GM12874 (cell line): Measurements from ENCODE around the gene EXOSC1.

Experiments
- CTCF ChIP-seq: IDR thresholded peaks from 2 replicates; pipeline ENCODE4 v1.5.1; 2011; ENCODE audit warnings: low read depth, mild to moderate bottlenecking, control low read depth, low read length, moderate library complexity; ENCODE audit not compliant: insufficient read depth

EXOSC1 gene

DNA sequence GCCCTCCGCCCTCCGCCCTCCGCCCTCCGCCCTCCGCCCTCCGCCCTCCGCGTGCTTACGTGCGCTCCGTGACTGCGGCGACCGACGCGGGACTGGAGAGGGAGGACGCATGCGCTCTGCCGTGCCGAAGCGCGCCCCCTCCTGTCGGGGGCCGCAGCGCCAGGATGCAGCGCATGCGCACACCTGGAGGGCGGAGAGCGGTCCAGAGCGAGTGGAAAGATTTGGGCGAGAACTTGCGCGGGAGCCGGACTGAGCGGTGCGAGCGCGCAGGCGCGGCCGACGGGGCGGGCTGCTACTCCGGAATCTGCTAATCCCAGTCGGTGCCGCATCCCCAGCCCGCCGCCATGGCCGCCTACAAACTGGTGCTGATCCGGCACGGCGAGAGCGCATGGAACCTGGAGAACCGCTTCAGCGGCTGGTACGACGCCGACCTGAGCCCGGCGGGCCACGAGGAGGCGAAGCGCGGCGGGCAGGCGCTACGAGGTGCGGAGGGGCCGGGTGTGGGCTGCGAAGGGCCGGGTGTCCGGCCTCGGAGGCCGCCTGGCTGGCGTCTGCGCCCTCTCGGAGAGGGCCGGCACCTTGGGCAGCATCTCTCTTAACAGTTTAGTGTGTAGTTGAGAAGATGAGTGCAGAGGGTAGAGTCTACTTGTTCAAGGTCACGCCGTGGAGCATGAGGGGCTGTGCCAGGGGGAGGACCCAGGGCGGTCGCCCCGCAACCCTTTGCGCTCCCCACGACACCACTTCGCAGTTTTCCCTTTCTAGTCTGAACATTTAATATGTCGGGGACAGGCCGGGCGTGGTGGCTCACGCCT lies 19.6 kb downstream of the EXOSC1 start, which contains the start of gene PGAM1:
TSS of gene PGAM1 (plus strand) at position 228 of the 812 bp plus-strand sequence. CDS start at position 345, 117 bp downstream.
- peak; percentile 92 for TF ChIP-seq CTCF

DNA sequence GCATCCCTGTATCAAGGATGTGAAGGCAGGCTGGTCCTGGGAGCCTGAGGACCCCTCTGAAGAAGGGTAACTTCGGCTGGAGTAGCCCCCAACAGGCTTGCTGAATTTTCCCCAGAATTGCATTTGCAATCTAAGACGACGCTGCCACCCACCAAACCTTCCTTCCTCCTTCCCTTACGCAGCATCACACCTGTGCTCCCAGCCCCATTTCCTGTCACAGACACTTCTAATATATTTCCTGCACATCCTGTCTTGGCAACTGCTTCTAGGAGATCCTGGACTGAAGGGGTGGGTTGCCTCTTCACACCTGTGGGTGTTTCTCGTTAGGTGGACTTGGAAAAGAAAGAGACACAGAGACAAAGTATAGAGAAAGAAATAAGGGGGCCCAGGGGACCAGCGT lies 29.2 kb downstream of the EXOSC1 start:
- TF ChIP-seq CTCF: no peak

DNA sequence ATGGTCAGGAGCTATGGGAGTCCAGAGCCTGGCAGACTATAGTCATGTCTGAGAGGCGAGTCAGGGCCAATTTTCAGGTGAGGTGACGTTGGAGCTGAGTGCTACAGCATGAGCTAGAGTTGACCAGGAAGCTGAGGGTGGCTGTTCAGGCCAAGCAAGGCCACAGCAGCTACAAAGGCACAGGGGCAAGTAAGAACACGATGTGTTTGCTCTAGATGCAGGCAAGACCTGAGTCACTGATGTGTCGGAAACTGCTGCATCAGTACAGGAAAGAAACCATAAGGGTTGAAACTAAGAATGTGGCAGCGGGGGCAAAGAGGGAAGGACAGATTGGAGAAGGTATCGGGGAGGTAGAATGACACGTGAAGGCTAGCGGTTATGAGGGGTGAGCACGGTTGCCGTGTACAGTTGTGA lies 32.9 kb downstream of the EXOSC1 start:
- TF ChIP-seq CTCF: no peak

- TF ChIP-seq CTCF: no peak
Observed at GRCh38 chr10:97411406-97411805, 34.4 kb downstream of the EXOSC1 start.

- TF ChIP-seq CTCF: no peak
Observed at GRCh38 chr10:97408496-97408992, 37.3 kb downstream of the EXOSC1 start.

- TF ChIP-seq CTCF: no peak
Observed at GRCh38 chr10:97407952-97408248, 37.9 kb downstream of the EXOSC1 start.

GRCh38 chr10:97407211-97407951 lies 38.4 kb downstream of the EXOSC1 start:
- peak; percentile 69 for TF ChIP-seq CTCF
